ENCODE results near the gene NMS. TPM values are rescaled to one million over a fixed set of nuclear protein-coding genes. Genes with fewer than 3 reads are reported as not detected.

The NMS gene
- total and polyA plus RNA-seq, 2 of the 8 experiments (the other 6 are each of a cell fraction or from before 2014, with no cell fraction given), result not detected

GRCh38 chr2:100437751-100438150, 32.5 kb upstream of the NMS start:
- H3K79me2 ChIP-seq (ENCODE audit: control insufficient read depth in 1 of 2, insufficient read depth in 2 of 2, low read length in 2 of 2), result no peaks in the 10 kb centered on the region
- 96% methylated on average over 8 of the region's 8 CpGs; no CpG with 5 or more reads in 1 of the 2 experiments for WGBS, 2 experiments (ENCODE audit: extremely low coverage in 1 of 2, insufficient coverage in 1 of 2, insufficient read length in 1 of 2, insufficient replicate concordance in 2 of 2, low coverage in 1 of 2, low lambda C conversion rate in 2 of 2, missing lambda C conversion rate in 1 of 2)
- CTCF ChIA-PET (ENCODE audit: partially characterized antibody), result no interaction called here
- no peak for TF ChIP-seq SAP30 (IDR thresholded peaks at IDR 0.05; ENCODE audit: insufficient read depth, insufficient replicate concordance, low read length)
- TF ChIP-seq CBX5 (IDR thresholded peaks at IDR 0.05; ENCODE audit: low read depth, low read length), result no peak
- no peak for TF ChIP-seq SIN3A (conservative IDR thresholded peaks at IDR 0.05 in 1 of 2, IDR thresholded peaks at IDR 0.05 in 1 of 2; ENCODE audit: low read depth in 1 of 2, low read length in 2 of 2)
- no peak for TF ChIP-seq NRF1 (IDR thresholded peaks at IDR 0.05; ENCODE audit: low read depth, low read length)
- no peak for TF ChIP-seq SP1 (IDR thresholded peaks at IDR 0.05; ENCODE audit: low read depth, low read length)
- TF ChIP-seq JUN (IDR thresholded peaks at IDR 0.05; ENCODE audit: low read depth, low read length), result no peak
- TF ChIP-seq BCL11A (IDR thresholded peaks at IDR 0.05; ENCODE audit: low read depth in 2 of 2, low read length in 2 of 2), result no peak
- TF ChIP-seq ASH2L (IDR thresholded peaks at IDR 0.05; ENCODE audit: low read length), result no peak
- no peak for TF ChIP-seq SUZ12 (IDR thresholded peaks at IDR 0.05; ENCODE audit: low read length)
- TF ChIP-seq CREB1 (IDR thresholded peaks at IDR 0.05), result no peak
- no peak for TF ChIP-seq TCF12 (IDR thresholded peaks at IDR 0.05; ENCODE audit: low read depth, low read length)
- no peak for TF ChIP-seq CBX8 (IDR thresholded peaks at IDR 0.05; ENCODE audit: borderline replicate concordance, low read depth, low read length)
- TF ChIP-seq MAFK (IDR thresholded peaks at IDR 0.05; ENCODE audit: low read depth, low read length), result no peak
- no peak for TF ChIP-seq KDM5A (IDR thresholded peaks at IDR 0.05; ENCODE audit: low read length)
- TF ChIP-seq YY1 (IDR thresholded peaks at IDR 0.05; ENCODE audit: low read depth, low read length), result no peak
- no peak for TF ChIP-seq EP300 (IDR thresholded peaks at IDR 0.05; ENCODE audit: borderline replicate concordance in 1 of 2, low read depth in 2 of 2, low read length in 2 of 2)

More at GRCh38 chr2:100437751-100438150, 32.5 kb upstream of the NMS start:
- no peak overlapping the region for H2BK15ac ChIP-seq (ENCODE audit: low read length)
- H3K18ac ChIP-seq (ENCODE audit: extremely low read depth, low read length), result no peak overlapping the region
- H4K5ac ChIP-seq (ENCODE audit: insufficient read length, low read depth, low read length), result no peak overlapping the region
- no peak overlapping the region for H3K23ac ChIP-seq (ENCODE audit: insufficient read length)
- H2AFZ ChIP-seq (ENCODE audit: low read length), result no peak overlapping the region
- no peak overlapping the region for H3K9ac ChIP-seq (replicated peaks in 1 of 4; ENCODE audit: extremely low read depth in 1 of 4, low read depth in 3 of 4, low read length in 3 of 4)
- no peak overlapping the region for H2BK20ac ChIP-seq (ENCODE audit: low read length)
- no peaks in the 10 kb centered on the region; a peak in 2 of 4 replicates for H3K9me3 ChIP-seq (ENCODE audit: insufficient read depth in 2 of 2, low read depth in 1 of 2, low read length in 1 of 2)
- no peak overlapping the region for H3K4ac ChIP-seq (replicated peaks; ENCODE audit: insufficient read length, low read depth, low read length)
- no peak for DNase-seq (ENCODE audit: low read depth in 1 of 2, low spot score in 2 of 2)
- H3K23me2 ChIP-seq (ENCODE audit: low read depth, low read length), result no peaks in the 10 kb centered on the region; the same call in 1 of the 2 replicates
- H3K14ac ChIP-seq (ENCODE audit: insufficient read length), result no peak overlapping the region
- no peak overlapping the region for H4K91ac ChIP-seq (replicated peaks; ENCODE audit: insufficient read length, low read length)
- no peak overlapping the region for H2AK5ac ChIP-seq (ENCODE audit: low read depth, low read length)
- POLR2A ChIA-PET (ENCODE audit: partially characterized antibody), result no interaction called here
- H3K4me2 ChIP-seq (ENCODE audit: insufficient read depth in 1 of 2, low read depth in 2 of 2, low read length in 2 of 2), result no peak overlapping the region
- H3K56ac ChIP-seq (replicated peaks; ENCODE audit: insufficient read length, low read depth, low read length), result no peak overlapping the region
- H2BK120ac ChIP-seq (replicated peaks; ENCODE audit: low read depth, low read length), result no peak overlapping the region
- H3K27ac ChIP-seq (ENCODE audit: low read depth, low read length), result no peak overlapping the region
- no peak for FAIRE-seq
- H3K79me1 ChIP-seq (ENCODE audit: low read depth, low read length), result no peaks in the 10 kb centered on the region
- H2BK12ac ChIP-seq (ENCODE audit: low read depth, low read length), result no peak overlapping the region
- no peaks in the 10 kb centered on the region for H3K27me3 ChIP-seq (replicated peaks in 1 of 4; ENCODE audit: control insufficient read depth in 3 of 4, extremely low read depth in 1 of 4, insufficient read depth in 3 of 4, low read length in 3 of 4)
- H3K36me3 ChIP-seq (ENCODE audit: control insufficient read depth in 2 of 4, insufficient read depth in 4 of 4, low read length in 3 of 4), result no peaks in the 10 kb centered on the region
- no peak overlapping the region for H3K4me3 ChIP-seq (ENCODE audit: extremely low read depth in 1 of 4, insufficient read depth in 2 of 4, low read depth in 3 of 4, low read length in 4 of 4)
- no peaks in the 10 kb centered on the region for H3K4me1 ChIP-seq (replicated peaks in 1 of 4; ENCODE audit: control insufficient read depth in 3 of 4, insufficient read depth in 4 of 4, low read length in 3 of 4)
- no peak overlapping the region for H2BK5ac ChIP-seq (ENCODE audit: low read depth, low read length)
- no peaks in the 10 kb centered on the region for H4K20me1 ChIP-seq (replicated peaks in 1 of 2; ENCODE audit: control insufficient read depth in 1 of 2, insufficient read depth in 2 of 2, low read length in 2 of 2)
- no peak overlapping the region for H4K8ac ChIP-seq (ENCODE audit: extremely low read depth, insufficient read depth, low read length)

Data from H1 (cell line).